ENCODE measurements around the gene MSGN1. TPM values are rescaled to one million over a fixed set of nuclear protein-coding genes. Genes with fewer than 3 reads are reported as not detected.

The MSGN1 gene
- total and polyA plus RNA-seq, 2 of the 8 experiments (the other 6 are each of a cell fraction or from before 2014, with no cell fraction given) = not detected

DNA sequence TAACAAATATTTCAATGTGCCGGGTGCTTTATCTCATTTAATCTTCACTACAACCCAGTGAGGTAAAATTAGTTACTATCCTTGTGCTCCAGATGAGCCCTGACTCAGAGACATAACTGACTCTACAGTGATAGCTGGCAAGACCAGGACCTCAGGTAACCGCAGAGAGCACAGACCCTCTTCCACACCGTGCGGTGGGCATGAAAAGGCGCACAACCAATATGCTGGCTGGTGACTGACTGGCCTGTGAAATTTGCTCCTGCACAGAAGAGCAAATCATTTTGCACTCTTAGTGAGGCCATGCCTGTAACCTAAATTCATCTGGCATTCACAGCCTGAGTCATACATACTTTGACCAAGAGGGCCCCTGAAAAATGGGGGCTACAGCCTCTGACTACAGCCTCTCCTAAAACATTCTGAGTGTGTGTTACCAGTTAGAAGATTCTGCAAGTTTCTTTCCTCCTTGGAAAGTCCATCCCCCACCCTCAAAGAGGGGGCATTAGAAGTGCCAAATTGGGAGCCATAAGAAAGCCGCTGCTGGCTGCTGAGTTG lies 22.4 kb upstream of the MSGN1 start:
- POLR2A ChIA-PET (ENCODE audit: partially characterized antibody) = no interaction called here
- Histone ChIP-seq H3K4me2 (ENCODE audit: insufficient read depth in 1 of 2, low read depth in 2 of 2, low read length in 2 of 2) (no peak overlapping the region), H2BK5ac (ENCODE audit: low read depth, low read length) (no peak overlapping the region), H3K79me2 (ENCODE audit: control insufficient read depth in 1 of 2, insufficient read depth in 2 of 2, low read length in 2 of 2) (no peaks in the 10 kb centered on the region), H2BK15ac (ENCODE audit: low read length) (no peak overlapping the region), H2BK120ac (replicated peaks; ENCODE audit: low read depth, low read length) (peak overlapping the region; percentile 35), H3K4me3 (ENCODE audit: extremely low read depth in 1 of 4, insufficient read depth in 2 of 4, low read depth in 3 of 4, low read length in 4 of 4) (no peak overlapping the region), H3K23ac (ENCODE audit: insufficient read length) (no peak overlapping the region), H3K14ac (ENCODE audit: insufficient read length) (no peak overlapping the region), H4K5ac (ENCODE audit: insufficient read length, low read depth, low read length) (no peak overlapping the region), H3K23me2 (ENCODE audit: low read depth, low read length) (no peaks in the 10 kb centered on the region), H3K9me3 (ENCODE audit: insufficient read depth in 2 of 2, low read depth in 1 of 2, low read length in 1 of 2) (no peaks in the 10 kb centered on the region), H4K20me1 (replicated peaks in 1 of 2; ENCODE audit: control insufficient read depth in 1 of 2, insufficient read depth in 2 of 2, low read length in 2 of 2) (no peaks in the 10 kb centered on the region), H3K36me3 (ENCODE audit: control insufficient read depth in 2 of 4, insufficient read depth in 4 of 4, low read length in 3 of 4) (no peaks in the 10 kb centered on the region), H4K91ac (replicated peaks; ENCODE audit: insufficient read length, low read length) (no peak overlapping the region), H3K9ac (replicated peaks in 1 of 4; ENCODE audit: extremely low read depth in 1 of 4, low read depth in 3 of 4, low read length in 3 of 4) (no peak overlapping the region), H2BK20ac (ENCODE audit: low read length) (no peak overlapping the region), H3K27me3 (replicated peaks in 1 of 4; ENCODE audit: control insufficient read depth in 3 of 4, extremely low read depth in 1 of 4, insufficient read depth in 3 of 4, low read length in 3 of 4) (no peaks in the 10 kb centered on the region), H2BK12ac (ENCODE audit: low read depth, low read length) (no peak overlapping the region), H2AK5ac (ENCODE audit: low read depth, low read length) (no peak overlapping the region), H3K79me1 (ENCODE audit: low read depth, low read length) (no peaks in the 10 kb centered on the region), H4K8ac (ENCODE audit: extremely low read depth, insufficient read depth, low read length) (no peak overlapping the region), H3K27ac (ENCODE audit: low read depth, low read length) (no peak overlapping the region), H3K4me1 (replicated peaks in 1 of 4; ENCODE audit: control insufficient read depth in 3 of 4, insufficient read depth in 4 of 4, low read length in 3 of 4) (no peaks in the 10 kb centered on the region), H3K18ac (ENCODE audit: extremely low read depth, low read length) (no peak overlapping the region), H3K4ac (replicated peaks; ENCODE audit: insufficient read length, low read depth, low read length) (no peak overlapping the region), H3K56ac (replicated peaks; ENCODE audit: insufficient read length, low read depth, low read length) (no peak overlapping the region), H2AFZ (ENCODE audit: low read length) (peak overlapping the region; percentile 62)
- WGBS, 2 experiments (ENCODE audit: extremely low coverage in 1 of 2, insufficient coverage in 1 of 2, insufficient read length in 1 of 2, insufficient replicate concordance in 2 of 2, low coverage in 1 of 2, low lambda C conversion rate in 2 of 2, missing lambda C conversion rate in 1 of 2) = 86% methylated on average over 6 of the region's 6 CpGs; no CpG with 5 or more reads in 1 of the 2 experiments
- FAIRE-seq (no peak), DNase-seq (ENCODE audit: low read depth in 1 of 2, low spot score in 2 of 2) (no peak)
- CTCF ChIA-PET (ENCODE audit: partially characterized antibody) = interaction anchor here (2.3 kb wide), 1 partner anchor 36 kb away, joined by 6 read pairs; no protein-coding TSS in a partner anchor
- TF ChIP-seq EGR1 (IDR thresholded peaks at IDR 0.05; ENCODE audit: borderline replicate concordance, low read depth, low read length) (no peak), CTBP2 (IDR thresholded peaks at IDR 0.05; ENCODE audit: borderline replicate concordance, insufficient read depth, insufficient read length, low read length) (no peak)

All from H1 (cell line).